Esophagus muscularis mucosa (tissue), 4 donors: Measurements from ENCODE around the gene NEK11. TPM values are rescaled to one million over a fixed set of nuclear protein-coding genes. Genes with fewer than 3 reads are reported as not detected.
A peak's percentile ranks its signal among the peaks of the same experiment; 100 is the strongest.
"Not testable (repeated sequence)": the region's sequence is repeated elsewhere in the genome, so short reads cannot be mapped to it uniquely, and the experiment has no call there.

Source experiments
- DNase-seq: peaks from one replicate; pipeline ENCODE4 v3.0.0-alpha.2; 2017; ENCODE audit errors: extremely low spot score
- H3K27ac ChIP-seq, 4 donors: fragments of 200-600 bp; sonication (generic); replicated peaks in 1 of 4; 1 replicate in 3 of 4; 2 replicates in 1 of 4; pipeline ENCODE4 v1.5.1; 2016 to 2019; ENCODE audit warnings: mild to moderate bottlenecking in 1 of 4
- H3K27me3 ChIP-seq, 4 donors: fragments of 200-600 bp; sonication (generic); one replicate each; pipeline versions ENCODE4 v1.5.1 to v1.6.0; 2016 to 2019
- H3K36me3 ChIP-seq, 4 donors: fragments of 200-600 bp; sonication (generic); one replicate each; pipeline ENCODE4 v1.5.1; 2016 to 2019
- H3K4me1 ChIP-seq, 4 donors: fragments of 200-600 bp; sonication (generic); one replicate each; pipeline ENCODE4 v1.5.1; 2016 to 2019
- H3K4me3 ChIP-seq, 4 donors: fragments of 200-600 bp; sonication (generic); 1 replicate in 2 of 4; 2 replicates in 2 of 4; pipeline ENCODE4 v1.5.1; 2016 to 2019; ENCODE audit warnings: mild to moderate bottlenecking in 4 of 4, moderate library complexity in 1 of 4
- H3K9me3 ChIP-seq, 4 donors: fragments of 200-600 bp; sonication (generic); 1 replicate in 3 of 4; 2 replicates in 1 of 4; pipeline ENCODE4 v1.5.1; 2016 to 2019
- CTCF ChIP-seq, 3 experiments: fragments of 200-600 bp in 2 of 3; fragments of 450-650 bp in 1 of 3; sonication (generic) in 2 of 3; IDR thresholded peaks; one replicate each; pipeline ENCODE4 v1.5.1; 2017 to 2019; ENCODE audit warnings: antibody characterized with exemption in 3 of 3, mild to moderate bottlenecking in 2 of 3, moderate library complexity in 1 of 3
- EP300 ChIP-seq: sonication (generic); formaldehyde crosslinking; IDR thresholded peaks from one replicate; pipeline ENCODE4 v1.6.1; 2017; ENCODE audit warnings: antibody characterized with exemption
- POLR2A ChIP-seq: fragments of 450-650 bp; IDR thresholded peaks from one replicate; pipeline ENCODE4 v1.6.1; 2017; ENCODE audit warnings: antibody characterized with exemption, moderate library complexity, mild to moderate bottlenecking, low read depth
- POLR2AphosphoS5 ChIP-seq, 2 donors: sonication (generic); formaldehyde crosslinking; IDR thresholded peaks; one replicate each; pipeline ENCODE4 v1.6.1; 2017; ENCODE audit warnings: antibody characterized with exemption in 2 of 2
- WGBS: methylation state at CpG from one replicate; pipeline ENCODE4 v1.1.5; 2018; 5-methylcytosine and 5-hydroxymethylcytosine counted together
- intact Hi-C: fragments of 100-400 bp; cut with DNase I; formaldehyde crosslinking; loops from one replicate; pipeline ENCODE4 v1.15.1; 2023
- total RNA-seq, 4 donors: library from RNA; depleted of rRNA; stranded (reverse); fragments of >200 nt; gene quantifications; one replicate each; pipeline versions ENCODE4 v1.1.0 to v1.2.1, GENCODE V29; 2016

The NEK11 gene
- total RNA-seq, 4 donors from 2014 or later = 5.4 to 12.0 (median 6.8) TPM

DNA sequence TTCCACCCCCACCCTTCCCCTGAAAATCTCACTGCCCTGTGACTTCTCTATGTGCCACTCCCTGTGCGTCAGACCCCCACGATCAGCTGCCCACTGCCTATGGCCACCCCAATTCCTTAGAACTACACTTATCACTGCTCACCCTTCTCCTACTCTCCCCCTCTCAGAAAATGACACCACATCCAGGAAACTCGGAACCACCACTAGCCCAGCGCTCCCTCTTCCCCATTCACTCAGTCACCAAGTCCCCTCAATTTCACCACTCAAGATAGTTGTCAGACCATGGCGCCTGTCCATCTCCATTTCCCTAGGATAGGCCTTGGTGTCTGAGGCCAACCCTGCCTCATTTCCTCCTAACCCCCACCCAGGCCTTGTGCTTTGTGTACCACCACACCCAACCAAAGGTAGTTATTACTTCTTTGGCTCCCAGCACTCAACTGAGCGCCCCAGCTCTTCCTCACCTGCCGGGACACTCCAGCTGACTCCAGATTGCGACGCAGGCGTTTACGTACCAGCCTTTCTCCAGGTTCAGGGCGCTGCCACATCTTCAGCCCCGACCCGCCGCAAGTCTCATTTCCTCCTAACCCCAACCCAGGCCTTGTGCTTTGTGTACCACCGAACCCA lies 354.3 kb downstream of the NEK11 start:
- 14% methylated on average over 16 of the region's 16 CpGs for WGBS
- DNase-seq = not testable (repeated sequence)
- intact Hi-C loops = loop anchor here (5.0 to 10.0 kb wide), 4 partner anchors 121 to 636 kb away; partner anchors contain the start of genes ATP2C1, MRPL3 and PIK3R4

DNA sequence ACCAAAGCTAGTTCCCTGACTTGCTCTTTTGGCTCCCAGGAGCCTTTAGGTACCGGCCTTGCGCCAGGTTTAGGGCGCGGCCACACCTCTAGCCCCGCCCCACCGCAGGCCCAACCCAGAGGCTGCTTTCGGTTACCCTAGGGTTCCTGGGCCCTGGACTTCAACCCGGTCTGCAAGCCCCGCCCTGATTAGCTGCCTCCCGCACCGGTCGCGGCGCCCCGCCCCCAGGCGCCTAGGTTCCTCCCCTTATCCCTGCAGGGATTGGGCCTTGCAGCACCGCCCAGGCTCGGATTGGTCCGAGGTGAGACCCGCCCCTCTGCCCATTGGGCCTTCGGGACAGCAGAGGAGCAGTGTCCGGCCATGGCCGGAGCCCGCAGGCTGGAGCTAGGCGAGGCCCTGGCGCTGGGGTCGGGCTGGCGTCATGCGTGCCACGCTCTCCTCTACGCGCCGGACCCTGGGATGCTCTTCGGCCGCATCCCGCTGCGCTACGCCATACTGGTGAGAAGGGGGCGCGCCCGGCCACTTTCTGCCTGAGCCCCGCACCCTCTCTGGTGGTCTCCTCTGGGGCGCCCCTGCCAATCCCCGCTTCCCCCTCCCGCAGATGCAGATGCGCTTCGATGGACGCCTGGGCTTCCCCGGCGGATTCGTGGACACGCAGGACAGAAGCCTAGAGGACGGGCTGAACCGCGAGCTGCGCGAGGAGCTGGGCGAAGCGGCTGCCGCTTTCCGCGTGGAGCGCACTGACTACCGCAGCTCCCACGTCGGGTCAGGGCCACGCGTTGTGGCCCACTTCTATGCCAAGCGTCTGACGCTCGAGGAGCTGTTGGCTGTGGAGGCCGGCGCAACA lies 355.0 kb downstream of the NEK11 start, which contains the start of gene NUDT16:
NUDT16 (plus strand) TSS at position 330 of the 847 bp plus-strand sequence; CDS start at position 361, 31 bp downstream.
- no peaks in the 10 kb centered on the region for H3K27me3 ChIP-seq
- H3K9me3 ChIP-seq = no peaks in the 10 kb centered on the region
- H3K27ac ChIP-seq = peak within 1 kb of the TSS; percentile 90 to 93 (median 90)
- TF ChIP-seq EP300 (no peak), POLR2A (peak; percentile 85), CTCF (IDR thresholded peaks at IDR 0.05) (no peak), POLR2AphosphoS5 (IDR thresholded peaks at IDR 0.05) (peak; percentile 90 to 98)
- H3K4me3 ChIP-seq = peak within 1 kb of the TSS; percentile 65 to 93 (median 84)
- H3K4me1 ChIP-seq = peaks cover 30 to 60% (median 50%) of the 10 kb centered on the region in 4 donors
- intact Hi-C loops = loop anchor here (5.0 to 10.0 kb wide), 4 partner anchors 121 to 637 kb away; partner anchors contain the start of genes ATP2C1, MRPL3 and PIK3R4
- WGBS = 0% methylated on average over 46 of the region's 73 CpGs
- peak; percentile 99 for DNase-seq
- peaks cover 0 to 36% (median 9%) of the 10 kb centered on the region in 4 donors for H3K36me3 ChIP-seq

More for the DNA sequence above, 354.3 kb downstream of the NEK11 start:
- peak; percentile 37 for TF ChIP-seq POLR2A
- H3K9me3 ChIP-seq, H3K27me3 ChIP-seq: not testable (repeated sequence)
- Histone ChIP-seq H3K4me3 (peak overlapping the region; percentile 65 to 93 (median 84)), H3K4me1 (peaks cover 24 to 53% (median 44%) of the 10 kb centered on the region in 4 donors), H3K27ac (peak overlapping the region; percentile 85 to 91 (median 90)), H3K36me3 (peaks cover 0 to 35% (median 12%) of the 10 kb centered on the region in 4 donors)

- TF ChIP-seq CTCF (IDR thresholded peaks at IDR 0.05) = no peak
- TF ChIP-seq POLR2AphosphoS5 (IDR thresholded peaks at IDR 0.05) = peak; percentile 50 to 61
- Histone ChIP-seq H3K36me3 (peaks cover 0 to 36% (median 9%) of the 10 kb centered on the region in 4 donors), H3K4me1 (peaks cover 35 to 52% (median 37%) of the 10 kb centered on the region in 4 donors), H3K9me3 (no peaks in the 10 kb centered on the region), H3K27me3 (no peaks in the 10 kb centered on the region), H3K27ac (peak overlapping the region; percentile 39 to 72 (median 52)), H3K4me3 (no peak overlapping the region)
- intact Hi-C loops = loop anchor here (10.0 kb wide), 2 partner anchors 492 to 642 kb away; partner anchors contain the start of genes ATP2C1 and PIK3R4
- WGBS = 65% methylated on average over 6 of the region's 6 CpGs
- no peak for DNase-seq
Measured at GRCh38 chr3:131386429-131387165, 359.9 kb downstream of the NEK11 start.

GRCh38 chr3:131387796-131388489 lies 361.3 kb downstream of the NEK11 start:
- intact Hi-C loops = loop anchor here (10.0 kb wide), 2 partner anchors 493 to 643 kb away; partner anchors contain the start of genes ATP2C1 and PIK3R4
- WGBS = 67% methylated on average over 1 of the region's 1 CpG
- Histone ChIP-seq H3K4me1 (peaks cover 25 to 44% (median 27%) of the 10 kb centered on the region in 4 donors), H3K9me3 (no peaks in the 10 kb centered on the region), H3K27me3 (no peaks in the 10 kb centered on the region), H3K27ac (peak overlapping the region; percentile 39 to 72 (median 52)), H3K4me3 (no peak overlapping the region), H3K36me3 (peaks cover 0 to 36% (median 9%) of the 10 kb centered on the region in 4 donors)
- DNase-seq = no peak
- no peak for TF ChIP-seq CTCF (IDR thresholded peaks at IDR 0.05)
- no peak for TF ChIP-seq POLR2AphosphoS5 (IDR thresholded peaks at IDR 0.05)
- TF ChIP-seq EP300 = no peak
- TF ChIP-seq POLR2A = no peak
